PC-3 (cell line): ENCODE results near the gene GUCA2B. TPM values are rescaled to one million over a fixed set of nuclear protein-coding genes. Genes with fewer than 3 reads are reported as not detected.

Source experiments
- ATAC-seq: fragments of 200-7000 bp; cut with Tn5 transposase; 2 replicates; pipeline ENCODE4 v1.9.1; 2020; ENCODE audit warnings: mild to moderate bottlenecking, moderate library complexity
- BruUV-seq: library from RNA; stranded (reverse); fragments of 400-500 nt; replicated peaks from 2 replicates; lab custom pipeline; 2021; lab: Mats Ljungman, UMichigan
- CTCF ChIA-PET: fragments of 300-600 bp; sonication (Branson Sonifier 250); formaldehyde crosslinking; loops from one replicate; lab custom pipeline; 2022; ENCODE audit warnings: antibody characterized with exemption; lab: Charles Lee
- POLR2A ChIA-PET: fragments of 300-600 bp; sonication (Branson Sonifier 250); formaldehyde crosslinking; loops from one replicate; lab custom pipeline; 2022; ENCODE audit warnings: antibody characterized with exemption; ENCODE audit not compliant: unreplicated experiment; lab: Charles Lee
- DNase-seq: peaks from one replicate; pipeline ENCODE4 v3.0.0-alpha.2; 2015
- H2AFZ ChIP-seq: fragments of 300-600 bp; sonication (generic); 2 replicates; pipeline ENCODE4 v1.6.0; 2016; ENCODE audit warnings: antibody characterized with exemption, low read length
- H3F3A ChIP-seq: fragments of 300-600 bp; sonication (generic); one replicate; pipeline ENCODE4 v1.6.0; 2017; ENCODE audit warnings: antibody characterized with exemption, low read length, control low read depth, mild to moderate bottlenecking; ENCODE audit not compliant: unreplicated experiment
- H3K27ac ChIP-seq: fragments of 300-600 bp; sonication (generic); 2 replicates; pipeline ENCODE4 v1.5.1; 2016; ENCODE audit warnings: mild to moderate bottlenecking, low read length
- H3K27me3 ChIP-seq: fragments of 300-600 bp; sonication (generic); 2 replicates; pipeline ENCODE4 v1.6.1; 2016; ENCODE audit warnings: low read length, mixed read lengths
- H3K36me3 ChIP-seq: fragments of 300-600 bp; sonication (generic); 2 replicates; pipeline ENCODE4 v1.6.1; 2016; ENCODE audit warnings: low read depth, mixed run types, low read length, mixed read lengths
- H3K4me1 ChIP-seq: fragments of 300-600 bp; sonication (generic); 2 replicates; pipeline ENCODE4 v1.5.1; 2016; ENCODE audit warnings: low read length; ENCODE audit not compliant: insufficient read depth
- H3K4me2 ChIP-seq: fragments of 300-600 bp; sonication (generic); 2 replicates; pipeline ENCODE4 v1.6.0; 2016; ENCODE audit warnings: low read length
- H3K4me3 ChIP-seq: fragments of 300-600 bp; sonication (generic); 2 replicates; pipeline ENCODE4 v1.5.1; 2016; ENCODE audit warnings: mild to moderate bottlenecking, low read length, mixed read lengths
- H3K79me2 ChIP-seq: fragments of 300-600 bp; sonication (generic); 2 replicates; pipeline ENCODE4 v1.6.1; 2017; ENCODE audit warnings: low read length, mixed read lengths
- H3K9ac ChIP-seq: fragments of 300-600 bp; sonication (generic); 2 replicates; pipeline ENCODE4 v1.6.0; 2016; ENCODE audit warnings: mild to moderate bottlenecking, low read length
- H3K9me2 ChIP-seq: fragments of 300-600 bp; sonication (generic); replicated peaks from 2 replicates; pipeline ENCODE4 v1.6.1; 2016; ENCODE audit warnings: mixed run types, low read length, mixed read lengths
- H3K9me3 ChIP-seq: fragments of 300-600 bp; sonication (generic); 2 replicates; pipeline ENCODE4 v1.6.1; 2016; ENCODE audit warnings: low read length, mixed read lengths
- H4K20me1 ChIP-seq: fragments of 300-600 bp; sonication (generic); 2 replicates; pipeline ENCODE4 v1.6.1; 2016; ENCODE audit warnings: low read length, mixed read lengths
- CTCF ChIP-seq: fragments of 300-600 bp; sonication (generic); conservative IDR thresholded peaks from 2 replicates; pipeline ENCODE4 v1.5.1; 2017; ENCODE audit warnings: antibody characterized with exemption, low read depth, mild to moderate bottlenecking, low read length
- EZH2 ChIP-seq: fragments of 300-600 bp; sonication (generic); IDR thresholded peaks from one replicate; pipeline ENCODE4 v1.6.1; 2017; ENCODE audit warnings: antibody characterized with exemption, mild to moderate bottlenecking, low read length; ENCODE audit not compliant: unreplicated experiment
- EZH2phosphoT487 ChIP-seq: fragments of 300-600 bp; sonication (generic); IDR thresholded peaks from 2 replicates; pipeline ENCODE4 v1.6.1; 2018; ENCODE audit warnings: mild to moderate bottlenecking, antibody characterized with exemption, low read length, borderline replicate concordance
- intact Hi-C: fragments of 100-400 bp; cut with micrococcal nuclease; formaldehyde crosslinking; loops from 2 replicates; pipeline ENCODE4 v1.9.0; 2023
- total RNA-seq: library from RNA; depleted of rRNA; stranded (reverse); fragments of >200 nt; gene quantifications from 2 replicates; pipeline ENCODE4 v1.2.3, GENCODE V29; 2014

Gene GUCA2B
- total RNA-seq, 1 experiment from 2014 or later = not detected

GRCh38 chr1:42172381-42173133, 19.3 kb downstream of the GUCA2B start:
- Histone ChIP-seq H2AFZ (no peak overlapping the region), H3K36me3 (no peaks in the 10 kb centered on the region), H3K9ac (no peak overlapping the region), H3K4me3 (no peak overlapping the region), H3K79me2 (no peaks in the 10 kb centered on the region), H3F3A (peaks cover 4% of the 10 kb centered on the region), H3K27me3 (no peaks in the 10 kb centered on the region), H4K20me1 (no peaks in the 10 kb centered on the region), H3K4me2 (no peak overlapping the region), H3K27ac (peak overlapping the region; percentile 88; the same call in 1 of the 2 replicates), H3K4me1 (peaks cover 64% of the 10 kb centered on the region), H3K9me2 (no peaks in the 10 kb centered on the region), H3K9me3 (no peaks in the 10 kb centered on the region)
- ChIA-PET POLR2A (no interaction called here), CTCF (interaction anchor here (1.3 to 1.5 kb wide), 2 partner anchors 20 to 25 kb away, joined by 5 to 8 read pairs; no protein-coding TSS in a partner anchor)
- ATAC-seq = no peak
- BruUV-seq = no TSS peak
- TF ChIP-seq EZH2phosphoT487 (no peak), EZH2 (no peak), CTCF (no peak)
- intact Hi-C loops = loop anchor here (5.0 to 10.0 kb wide), 3 partner anchors 135 to 598 kb away; no protein-coding TSS in a partner anchor
- DNase-seq = no peak

GRCh38 chr1:42173155-42173933, 20.1 kb downstream of the GUCA2B start:
- ATAC-seq = peak; percentile 31
- Histone ChIP-seq H3K4me2 (peak overlapping the region; percentile 65), H3K9ac (peak overlapping the region; percentile 46), H3K27ac (peak overlapping the region; percentile 88), H3K4me1 (peaks cover 64% of the 10 kb centered on the region), H3K36me3 (no peaks in the 10 kb centered on the region), H3K4me3 (no peak overlapping the region), H3K79me2 (no peaks in the 10 kb centered on the region), H3K9me3 (no peaks in the 10 kb centered on the region), H3K9me2 (no peaks in the 10 kb centered on the region), H3F3A (peaks cover 4% of the 10 kb centered on the region), H4K20me1 (no peaks in the 10 kb centered on the region), H2AFZ (no peak overlapping the region), H3K27me3 (no peaks in the 10 kb centered on the region)
- intact Hi-C loops = loop anchor here (5.0 to 10.0 kb wide), 3 partner anchors 136 to 599 kb away; no protein-coding TSS in a partner anchor
- TF ChIP-seq CTCF (peak; percentile 98), EZH2 (no peak)
- POLR2A ChIA-PET = interaction anchor here (0.7 kb wide), 1 partner anchor 18 kb away, joined by 3 read pairs; no protein-coding TSS in a partner anchor
- CTCF ChIA-PET = interaction anchor here (1.1 to 1.5 kb wide), 3 partner anchors 12 to 26 kb away, joined by 3 to 8 read pairs (median 5); no protein-coding TSS in a partner anchor
- no TSS peak for BruUV-seq
- DNase-seq = peak; percentile 56
